ENCODE measurements around the gene KAT6B.
A peak's percentile ranks its signal among the peaks of the same experiment; 100 is the strongest.
"Not testable (repeated sequence)": the region's sequence is repeated elsewhere in the genome, so short reads cannot be mapped to it uniquely, and the experiment has no call there.

KAT6B gene

GRCh38 chr10:75035975-75036708 is 209.7 kb downstream of the KAT6B start:
- no peak for DNase-seq (ENCODE audit: low read depth in 2 of 2)

- DNase-seq (ENCODE audit: low read depth in 2 of 2): no peak
Measured at GRCh38 chr10:75037171-75038153, 211.1 kb downstream of the KAT6B start.

DNA sequence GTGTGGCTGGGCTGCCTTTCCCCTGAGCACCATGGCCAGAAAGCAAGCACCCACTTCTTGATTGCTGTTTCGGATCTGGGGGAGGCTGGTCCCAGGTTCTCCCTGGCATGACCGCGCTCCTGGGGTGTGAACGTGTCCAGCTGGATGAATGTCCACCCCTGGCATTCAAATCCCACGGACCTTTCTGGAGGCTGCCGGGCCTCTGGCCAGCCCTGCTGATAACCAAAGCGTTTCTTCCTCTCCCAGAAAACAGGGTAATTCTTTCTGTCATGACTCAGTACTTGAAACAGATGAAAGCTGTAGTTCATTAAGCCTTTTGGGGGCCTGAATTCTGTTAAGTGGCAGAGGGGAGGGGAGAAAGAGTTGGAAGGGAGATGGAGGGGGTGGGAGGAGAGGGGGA is 211.9 kb downstream of the KAT6B start:
- DNase-seq (ENCODE audit: low read depth in 2 of 2): no peak

DNA sequence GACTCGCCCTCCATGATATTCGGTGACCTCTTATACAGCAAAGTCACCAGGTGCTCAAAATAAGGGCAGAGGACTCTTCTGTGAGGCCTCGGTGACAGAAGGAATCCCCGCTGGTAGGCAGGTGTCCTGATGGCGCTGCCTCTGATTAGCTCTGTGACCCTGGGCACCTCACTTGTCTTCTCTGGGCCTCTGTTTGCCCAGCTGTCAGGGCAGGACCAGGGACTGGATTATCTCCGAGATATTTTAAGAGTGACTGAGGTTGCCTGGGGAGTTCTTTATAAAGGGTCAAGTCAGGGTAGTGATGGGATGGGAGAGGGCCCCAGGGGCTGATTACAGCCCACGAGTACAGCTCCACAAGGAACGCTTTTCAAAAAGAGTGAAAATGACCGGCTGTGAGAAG is 214.2 kb downstream of the KAT6B start:
- DNase-seq (ENCODE audit: low read depth in 2 of 2): no peak

GRCh38 chr10:75042292-75042974 is 216.0 kb downstream of the KAT6B start:
- no peak for DNase-seq (ENCODE audit: low read depth in 2 of 2)

GRCh38 chr10:75043256-75044131 is 217.1 kb downstream of the KAT6B start:
- peak in 1 of 2 donors; percentile 44 for DNase-seq (ENCODE audit: low read depth in 2 of 2)

DNA sequence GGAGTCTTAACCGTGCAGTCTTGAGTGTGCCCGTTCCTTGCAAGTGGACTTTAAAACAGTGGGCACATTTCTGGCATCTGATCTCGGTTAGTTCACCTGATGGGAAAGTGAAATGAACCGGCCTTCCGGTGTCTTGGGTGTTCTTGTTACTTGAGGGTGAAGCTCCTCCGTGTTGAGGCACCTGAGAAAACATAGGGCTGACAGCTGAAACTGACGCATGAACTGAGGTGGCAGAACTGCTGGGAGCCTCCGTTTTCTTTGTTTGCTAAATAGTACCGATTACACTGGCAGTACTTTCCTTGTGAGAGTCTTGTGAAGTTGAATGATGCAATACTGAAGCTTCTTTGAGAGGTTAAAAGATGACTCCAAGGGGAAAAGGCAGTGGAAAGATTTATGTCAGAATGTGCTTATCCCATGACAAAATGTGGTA is 222.3 kb downstream of the KAT6B start:
- no peak for DNase-seq (ENCODE audit: low read depth in 2 of 2)

- no peak for DNase-seq (ENCODE audit: low read depth in 2 of 2)
Measured at GRCh38 chr10:75049316-75050148, 223.1 kb downstream of the KAT6B start.

DNA sequence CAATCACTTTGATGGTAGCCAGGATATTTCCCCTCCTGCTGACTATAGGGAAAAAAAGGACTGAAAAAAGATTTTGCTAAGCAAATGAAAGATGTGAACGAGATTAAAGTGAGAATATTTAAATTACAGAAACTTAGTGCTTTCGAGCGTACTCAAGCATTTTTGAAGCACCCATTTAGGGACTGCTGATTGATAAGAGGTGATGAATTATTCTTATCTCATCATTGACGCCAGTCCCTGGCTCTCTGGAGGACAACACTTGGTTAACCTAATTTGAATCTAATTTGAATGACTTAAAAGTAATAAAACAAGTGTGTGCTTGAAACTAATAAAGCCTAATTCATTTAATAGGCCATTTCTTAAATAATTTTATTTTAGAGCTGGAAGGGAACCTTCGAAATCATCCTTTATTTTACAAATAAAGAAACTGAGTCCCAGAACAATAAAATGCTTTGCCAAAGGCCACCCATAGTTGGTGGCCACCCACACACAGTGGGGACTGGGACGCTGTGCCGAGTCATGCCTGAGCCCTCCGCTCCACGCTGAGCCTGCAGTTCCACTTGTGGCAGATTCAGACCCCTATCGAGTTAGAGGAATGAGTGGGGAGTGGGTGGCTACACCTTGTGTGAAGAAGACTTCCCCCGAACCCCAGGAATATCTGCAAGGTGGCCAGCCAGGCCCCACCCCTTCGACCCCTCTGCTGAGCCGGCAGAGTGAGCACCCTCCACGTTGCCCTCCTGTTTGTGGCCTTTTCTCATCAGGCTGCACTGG is 223.9 kb downstream of the KAT6B start:
- DNase-seq (ENCODE audit: low read depth in 2 of 2): no peak

- DNase-seq (ENCODE audit: low read depth in 2 of 2): no peak
Measured at GRCh38 chr10:75051308-75051707, 224.9 kb downstream of the KAT6B start.

DNA sequence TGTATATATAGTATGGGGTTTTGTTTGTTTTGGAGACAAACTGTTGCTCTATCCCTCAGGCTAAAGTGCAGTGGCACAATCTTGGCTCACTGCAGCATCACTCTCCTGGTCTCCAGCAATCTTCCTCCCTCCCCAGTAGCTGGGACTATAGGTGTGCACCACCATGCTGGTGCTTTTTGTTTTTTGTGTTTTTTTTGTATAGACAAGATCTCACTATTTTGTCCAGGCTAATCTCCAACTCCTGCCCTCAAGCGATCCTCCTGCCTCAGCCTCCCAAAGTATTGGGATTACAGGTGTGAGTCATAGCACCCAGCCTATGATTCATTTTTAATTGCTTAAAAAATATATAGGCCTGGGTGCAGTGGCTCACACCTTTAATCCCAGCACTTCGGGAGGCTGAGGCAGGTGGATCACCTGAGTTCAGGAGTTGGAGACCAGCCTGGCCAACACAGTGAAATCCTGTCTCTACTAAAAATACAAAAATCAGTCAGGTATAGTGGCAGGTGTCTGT is 229.6 kb downstream of the KAT6B start:
- not testable (repeated sequence) for DNase-seq (ENCODE audit: low read depth in 2 of 2)

- no peak for DNase-seq (ENCODE audit: low read depth in 2 of 2)
Measured at GRCh38 chr10:75057680-75058079, 231.3 kb downstream of the KAT6B start.

- DNase-seq (ENCODE audit: low read depth in 2 of 2): no peak
Measured at GRCh38 chr10:75058161-75058560, 231.8 kb downstream of the KAT6B start.

GRCh38 chr10:75061709-75062505 is 235.5 kb downstream of the KAT6B start:
- DNase-seq (ENCODE audit: low read depth in 2 of 2): no peak

DNA sequence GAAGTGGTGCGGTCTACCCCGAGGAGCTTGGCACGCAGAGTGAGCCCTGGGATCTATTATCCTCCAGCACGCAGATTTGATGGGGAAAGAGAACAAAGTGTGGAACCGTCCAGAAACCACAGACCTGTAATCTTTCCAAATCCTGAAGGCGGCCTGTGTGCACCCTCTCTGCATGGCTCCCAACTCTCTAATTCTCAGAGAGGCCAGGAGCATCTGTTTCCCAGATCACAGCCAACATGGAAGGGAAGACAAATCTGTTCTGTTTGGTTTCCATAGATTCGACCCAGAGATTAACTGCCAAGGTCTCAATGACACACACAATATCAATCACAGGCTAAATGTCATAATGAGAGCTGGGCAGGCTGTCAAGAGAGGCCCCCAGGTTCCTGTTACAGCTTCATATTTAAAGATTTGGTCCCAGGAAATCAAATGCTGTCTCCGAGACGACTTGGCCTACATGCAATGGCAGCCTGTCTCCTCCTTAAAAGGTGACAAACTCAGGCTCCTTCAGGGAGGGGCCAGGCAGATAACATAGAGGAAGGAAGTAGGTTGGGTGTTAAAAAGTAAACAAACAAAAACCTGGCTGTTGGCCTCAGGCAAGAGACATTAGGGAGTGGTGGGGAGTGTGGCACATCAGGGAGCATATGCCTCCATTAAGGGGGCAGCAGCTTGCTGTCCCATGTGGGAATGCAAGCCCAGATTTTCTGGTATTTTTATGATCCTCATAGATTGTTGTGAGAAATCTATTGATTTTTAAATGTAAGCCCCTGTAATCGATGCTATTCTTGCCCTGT is 236.3 kb downstream of the KAT6B start:
- no peak for DNase-seq (ENCODE audit: low read depth in 2 of 2)

DNA sequence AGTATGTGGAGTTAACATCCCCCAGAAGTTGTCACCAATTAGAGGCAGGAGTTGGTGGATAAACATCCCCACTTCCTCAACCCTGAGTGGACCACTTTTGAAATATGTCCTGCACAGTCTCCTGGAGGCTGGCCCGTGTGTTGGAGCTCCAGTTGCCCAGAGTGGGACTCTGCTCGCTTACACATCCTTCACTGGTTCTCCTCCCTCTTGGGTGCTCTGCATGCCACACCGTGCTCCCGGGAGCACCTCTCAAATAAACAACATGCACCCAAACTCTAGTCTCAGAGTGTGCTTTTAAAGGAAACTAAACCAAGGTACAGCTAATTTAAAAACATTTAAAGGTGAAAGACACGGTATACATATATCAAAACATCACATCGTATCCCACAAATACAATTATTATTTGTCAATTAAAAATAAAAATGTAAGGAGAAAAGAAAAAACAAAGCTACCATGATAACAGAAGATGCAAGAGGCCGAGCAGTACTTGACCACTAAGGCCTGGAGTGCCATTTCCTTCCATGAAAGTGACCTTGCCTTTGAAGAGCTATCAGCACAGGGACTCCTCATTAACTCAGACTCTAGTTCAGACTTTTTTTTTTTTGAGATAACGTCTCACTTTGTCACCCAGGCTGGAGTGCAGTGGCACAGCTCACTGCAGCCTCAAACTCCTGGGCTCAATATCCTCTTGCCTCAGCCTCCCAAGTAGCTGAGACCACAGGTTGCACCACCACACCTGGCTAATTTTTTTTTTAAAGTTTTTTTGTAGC is 237.2 kb downstream of the KAT6B start:
- DNase-seq (ENCODE audit: low read depth in 2 of 2): no peak

DNA sequence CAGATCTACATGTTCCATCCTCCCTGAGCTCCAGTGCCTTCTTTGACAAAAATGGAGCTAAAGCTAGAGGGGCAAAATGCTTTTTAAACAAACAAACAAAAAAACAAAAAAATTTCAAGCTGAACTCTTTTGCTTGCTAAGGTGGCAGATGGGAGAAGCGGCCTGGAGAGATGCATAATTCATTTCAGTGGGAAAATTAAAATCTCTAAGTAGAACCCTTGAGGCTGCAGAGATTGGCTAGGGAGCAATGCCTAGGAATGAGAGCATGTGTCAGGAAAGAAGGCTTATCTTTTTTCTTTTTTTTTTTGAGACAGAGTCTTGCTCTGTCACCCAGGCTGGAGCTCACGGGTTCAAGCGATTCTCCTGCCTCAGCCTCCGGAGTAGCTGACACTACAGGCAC is 238.7 kb downstream of the KAT6B start:
- DNase-seq (ENCODE audit: low read depth in 2 of 2): no peak
